Breast epithelium (tissue), 3 donors: ENCODE results near the gene LPP.

ENCODE experiments used
- POLR2A ChIP-seq: fragments of 450-650 bp; IDR thresholded peaks from one replicate; pipeline ENCODE4 v1.6.1; 2016; ENCODE audit warnings: antibody characterized with exemption, mild to moderate bottlenecking, moderate library complexity
- TF ChIP-seq, protein P1 (sequence below), 3 donors: fragments of 450-650 bp; IDR thresholded peaks; one replicate each; pipeline ENCODE4 v1.5.1; 2016 to 2017; ENCODE audit warnings: antibody characterized with exemption in 3 of 3, mild to moderate bottlenecking in 3 of 3, moderate library complexity in 3 of 3

DNA sequence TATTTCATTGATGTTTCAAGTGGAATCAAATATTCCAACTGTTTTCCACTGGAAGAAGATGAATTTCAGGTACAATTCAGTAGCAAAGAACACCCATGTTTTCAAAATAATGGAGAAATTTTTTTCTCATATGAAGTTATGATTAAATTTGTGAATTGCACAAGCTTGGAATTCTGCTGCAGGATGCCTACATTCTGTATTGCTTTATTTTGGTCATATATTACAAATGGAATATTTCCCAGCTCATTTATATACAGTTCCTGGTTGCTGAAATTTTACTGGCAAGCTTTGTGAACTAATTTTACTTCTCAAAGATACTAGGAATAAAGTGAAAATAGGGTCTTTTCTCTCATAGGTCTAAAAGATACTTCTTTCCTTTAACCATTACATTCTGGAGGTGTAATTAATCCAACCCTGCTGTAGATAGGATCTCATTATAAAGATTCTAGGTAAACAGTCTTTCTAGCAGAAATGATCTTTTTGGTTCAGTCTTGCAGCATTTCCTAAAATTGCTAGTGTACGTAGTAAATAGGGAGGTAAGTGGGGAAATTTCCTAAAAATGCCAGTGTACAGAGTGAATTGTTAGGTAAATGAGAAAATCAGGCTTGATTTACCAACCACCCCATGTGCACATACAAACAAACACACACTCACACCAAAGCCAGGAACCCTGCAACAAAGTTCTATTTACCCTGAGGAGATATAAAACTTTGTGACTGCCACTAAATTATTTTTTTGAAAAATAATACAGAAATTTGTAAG is 624.3 kb downstream of the LPP start:
- TF ChIP-seq, protein P1, sequence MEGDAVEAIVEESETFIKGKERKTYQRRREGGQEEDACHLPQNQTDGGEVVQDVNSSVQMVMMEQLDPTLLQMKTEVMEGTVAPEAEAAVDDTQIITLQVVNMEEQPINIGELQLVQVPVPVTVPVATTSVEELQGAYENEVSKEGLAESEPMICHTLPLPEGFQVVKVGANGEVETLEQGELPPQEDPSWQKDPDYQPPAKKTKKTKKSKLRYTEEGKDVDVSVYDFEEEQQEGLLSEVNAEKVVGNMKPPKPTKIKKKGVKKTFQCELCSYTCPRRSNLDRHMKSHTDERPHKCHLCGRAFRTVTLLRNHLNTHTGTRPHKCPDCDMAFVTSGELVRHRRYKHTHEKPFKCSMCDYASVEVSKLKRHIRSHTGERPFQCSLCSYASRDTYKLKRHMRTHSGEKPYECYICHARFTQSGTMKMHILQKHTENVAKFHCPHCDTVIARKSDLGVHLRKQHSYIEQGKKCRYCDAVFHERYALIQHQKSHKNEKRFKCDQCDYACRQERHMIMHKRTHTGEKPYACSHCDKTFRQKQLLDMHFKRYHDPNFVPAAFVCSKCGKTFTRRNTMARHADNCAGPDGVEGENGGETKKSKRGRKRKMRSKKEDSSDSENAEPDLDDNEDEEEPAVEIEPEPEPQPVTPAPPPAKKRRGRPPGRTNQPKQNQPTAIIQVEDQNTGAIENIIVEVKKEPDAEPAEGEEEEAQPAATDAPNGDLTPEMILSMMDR (IDR thresholded peaks at IDR 0.05) = no peak
- TF ChIP-seq POLR2A = no peak
